CD14-positive monocyte (primary cell): Measurements from ENCODE around the gene GAGE10. TPM values are rescaled to one million over a fixed set of nuclear protein-coding genes. Genes with fewer than 3 reads are reported as not detected.

Experiments used
- DNase-seq, 3 donors: peaks; one replicate each; pipeline ENCODE4 v3.0.0-alpha.2; 2011 to 2022
- H2AFZ ChIP-seq: 2 replicates; pipeline ENCODE4 v1.6.0; 2012; ENCODE audit warnings: mild to moderate bottlenecking, low read depth, low read length, inconsistent platforms; ENCODE audit not compliant: insufficient read depth, poor library complexity, severe bottlenecking
- H3K27ac ChIP-seq, 2 donors: 1 replicate in 1 of 2; 2 replicates in 1 of 2; pipeline ENCODE4 v1.5.1; 2012 to 2013; ENCODE audit warnings: low read length in 2 of 2, control low read depth in 1 of 2, inconsistent platforms in 1 of 2, low read depth in 1 of 2, mild to moderate bottlenecking in 1 of 2
- H3K27me3 ChIP-seq, 2 donors: one replicate each; pipeline versions ENCODE4 v1.6.0 to v1.6.1; 2011 to 2013; ENCODE audit warnings: low read length in 2 of 2; ENCODE audit not compliant: control insufficient read depth in 2 of 2, insufficient read depth in 2 of 2
- H3K36me3 ChIP-seq, 2 donors: replicated peaks in 1 of 2; 1 replicate in 1 of 2; 2 replicates in 1 of 2; pipeline versions ENCODE4 v1.5.1 to v1.6.1; 2012 to 2013; ENCODE audit warnings: low read length in 2 of 2, control low read depth in 1 of 2, inconsistent platforms in 1 of 2, mild to moderate bottlenecking in 1 of 2; ENCODE audit not compliant: insufficient read depth in 2 of 2, control insufficient read depth in 1 of 2
- H3K4me1 ChIP-seq, 2 donors: 1 replicate in 1 of 2; 2 replicates in 1 of 2; pipeline versions ENCODE4 v1.5.1 to v1.6.1; 2012 to 2013; ENCODE audit warnings: low read length in 2 of 2, control low read depth in 1 of 2, inconsistent platforms in 1 of 2, mild to moderate bottlenecking in 1 of 2, moderate library complexity in 1 of 2; ENCODE audit not compliant: insufficient read depth in 2 of 2, control insufficient read depth in 1 of 2
- H3K4me2 ChIP-seq: replicated peaks from 2 replicates; pipeline ENCODE3; 2012; ENCODE audit warnings: low read length, moderate library complexity, mild to moderate bottlenecking; ENCODE audit not compliant: poor library complexity, severe bottlenecking; ENCODE audit errors: extremely low read depth
- H3K4me3 ChIP-seq, 3 experiments: fragments of 200-600 bp in 1 of 3; sonication (generic) in 1 of 3; replicated peaks in 1 of 3; 1 replicate in 2 of 3; 2 replicates in 1 of 3; pipeline ENCODE4 v1.5.1; 2011 to 2013; ENCODE audit warnings: low read length in 3 of 3, mild to moderate bottlenecking in 3 of 3, control low read depth in 2 of 3, low read depth in 2 of 3, inconsistent platforms in 1 of 3, moderate library complexity in 1 of 3
- H3K79me2 ChIP-seq: 2 replicates; pipeline ENCODE4 v1.6.0; 2012; ENCODE audit warnings: mild to moderate bottlenecking, control low read depth, inconsistent platforms, low read length, moderate library complexity; ENCODE audit not compliant: insufficient read depth
- H3K9ac ChIP-seq: 2 replicates; pipeline ENCODE4 v1.6.0; 2017; ENCODE audit warnings: low read length, mild to moderate bottlenecking; ENCODE audit not compliant: insufficient read depth, poor library complexity, severe bottlenecking
- H3K9me3 ChIP-seq, 2 donors: replicated peaks in 1 of 2; 1 replicate in 1 of 2; 2 replicates in 1 of 2; pipeline versions ENCODE4 v1.5.1 to v1.6.1; 2012 to 2013; ENCODE audit warnings: low read length in 2 of 2, control low read depth in 1 of 2; ENCODE audit not compliant: control insufficient read depth in 1 of 2, insufficient read depth in 1 of 2
- H4K20me1 ChIP-seq: 2 replicates; pipeline ENCODE4 v1.6.0; 2012; ENCODE audit warnings: mild to moderate bottlenecking, low read length, control low read depth, moderate library complexity; ENCODE audit not compliant: insufficient read depth
- H3K27ac Mint-ChIP-seq, 7 donors: one replicate each; pipeline ENCODE4 v1.8.0; 2020; ENCODE audit warnings: mild to moderate bottlenecking in 7 of 7, mixed read lengths in 7 of 7, moderate library complexity in 6 of 7, inconsistent platforms in 2 of 7
- H3K27me3 Mint-ChIP-seq, 3 donors: one replicate each; pipeline ENCODE4 v1.8.0; 2021 to 2022; ENCODE audit warnings: low read depth in 3 of 3, mild to moderate bottlenecking in 3 of 3, mixed read lengths in 3 of 3, moderate library complexity in 3 of 3, inconsistent platforms in 1 of 3
- H3K36me3 Mint-ChIP-seq, 2 donors: one replicate each; pipeline ENCODE4 v1.8.0; 2020; ENCODE audit warnings: mixed read lengths in 2 of 2, inconsistent platforms in 1 of 2, mild to moderate bottlenecking in 1 of 2
- H3K4me1 Mint-ChIP-seq: one replicate; pipeline ENCODE4 v1.8.0; 2020; ENCODE audit warnings: mild to moderate bottlenecking, mixed read lengths
- H3K4me3 Mint-ChIP-seq, 2 donors: one replicate each; pipeline ENCODE4 v1.8.0; 2020; ENCODE audit warnings: mild to moderate bottlenecking in 2 of 2, mixed read lengths in 2 of 2, moderate library complexity in 1 of 2
- H3K9me3 Mint-ChIP-seq, 7 donors: one replicate each; pipeline ENCODE4 v1.8.0; 2020 to 2022; ENCODE audit warnings: mixed read lengths in 7 of 7, mild to moderate bottlenecking in 6 of 7, moderate library complexity in 6 of 7, inconsistent platforms in 2 of 7
- CTCF ChIP-seq: fragments of 200-600 bp; IDR thresholded peaks from one replicate; pipeline ENCODE4 v1.8.0; 2022; ENCODE audit warnings: antibody characterized with exemption, mild to moderate bottlenecking
- WGBS: methylation state at CpG from one replicate; pipeline ENCODE4 v1.1.5; 2013; ENCODE audit warnings: missing lambda C conversion rate; ENCODE audit not compliant: insufficient coverage; 5-methylcytosine and 5-hydroxymethylcytosine counted together
- intact Hi-C, 2 donors: fragments of 100-400 bp; cut with micrococcal nuclease; formaldehyde crosslinking; loops; one replicate each; pipeline versions ENCODE4 v1.15.0 to v1.15.1; 2023
- polyA plus RNA-seq, 3 donors: library from polyadenylated mRNA; depleted of rRNA in 1 of 3; unstranded in 2 of 3; stranded (reverse) in 1 of 3; fragments of 300-500 nt in 2 of 3; fragments of >200 nt in 1 of 3; fragmentation: Illumina TruSeq in 2 of 3; gene quantifications; 1 replicate in 2 of 3; 2 replicates in 1 of 3; pipeline ENCODE4 v1.2.3, GENCODE V29; 2012 to 2021

The GAGE10 gene
- polyA plus RNA-seq, 3 donors, result not detected

GRCh38 chrX:49276207-49276606 lies 27.2 kb upstream of the GAGE10 start:
- H3K4me1 ChIP-seq, result peaks cover 15 to 16% of the 10 kb centered on the region in 2 donors
- TF ChIP-seq CTCF, result no peak
- WGBS, result no CpG with 5 or more reads among the region's 1 CpG
- no peak overlapping the region for H2AFZ ChIP-seq
- no peaks in the 10 kb centered on the region for H3K27me3 ChIP-seq
- no peak overlapping the region for H3K27ac ChIP-seq
- no peak overlapping the region for H3K4me2 ChIP-seq
- H3K4me3 ChIP-seq, result no peak overlapping the region
- H3K4me3 Mint-ChIP-seq, result no peak overlapping the region
- H3K27me3 Mint-ChIP-seq, result peaks cover 0 to 7% (median 5%) of the 10 kb centered on the region in 3 donors
- no peaks in the 10 kb centered on the region for H3K36me3 ChIP-seq
- no peak overlapping the region for H3K9ac ChIP-seq
- H3K36me3 Mint-ChIP-seq, result peaks cover 3 to 5% of the 10 kb centered on the region in 2 donors
- no peaks in the 10 kb centered on the region for H4K20me1 ChIP-seq
- intact Hi-C loops, result no loop called here
- H3K9me3 Mint-ChIP-seq, result peaks cover 0 to 3% (median 0%) of the 10 kb centered on the region in 7 donors
- no peaks in the 10 kb centered on the region for H3K9me3 ChIP-seq
- no peak for DNase-seq
- peaks cover 35% of the 10 kb centered on the region for H3K4me1 Mint-ChIP-seq
- no peak overlapping the region for H3K27ac Mint-ChIP-seq
- H3K79me2 ChIP-seq, result peaks cover 23% of the 10 kb centered on the region

GRCh38 chrX:49276671-49277534 lies 26.5 kb upstream of the GAGE10 start:
- WGBS, result 100% methylated on average over 8 of the region's 19 CpGs
- no peaks in the 10 kb centered on the region for H4K20me1 ChIP-seq
- intact Hi-C loops, result no loop called here
- Mint-ChIP-seq H3K9me3 (peaks cover 0 to 3% (median 0%) of the 10 kb centered on the region in 7 donors), H3K27ac (no peak overlapping the region), H3K36me3 (peaks cover 3 to 5% of the 10 kb centered on the region in 2 donors), H3K4me3 (no peak overlapping the region), H3K27me3 (peaks cover 0 to 7% (median 5%) of the 10 kb centered on the region in 3 donors), H3K4me1 (peaks cover 29% of the 10 kb centered on the region)
- peaks cover 8 to 9% of the 10 kb centered on the region in 2 donors for H3K4me1 ChIP-seq
- no peak overlapping the region for H3K4me3 ChIP-seq
- peaks cover 16% of the 10 kb centered on the region for H3K79me2 ChIP-seq
- H3K9ac ChIP-seq, result no peak overlapping the region
- DNase-seq, result no peak
- no peak overlapping the region for H3K27ac ChIP-seq
- no peaks in the 10 kb centered on the region for H3K27me3 ChIP-seq
- H3K4me2 ChIP-seq, result no peak overlapping the region
- no peak for TF ChIP-seq CTCF
- H2AFZ ChIP-seq, result no peak overlapping the region
- no peaks in the 10 kb centered on the region for H3K9me3 ChIP-seq
- no peaks in the 10 kb centered on the region for H3K36me3 ChIP-seq
